DMS53 treated with DMSO at 0.1 percent for 48 hours (cell line): ENCODE data around the gene ARHGEF26.
"Not testable (repeated sequence)": the region's sequence is repeated elsewhere in the genome, so short reads cannot be mapped to it uniquely, and the experiment has no call there.

Experiments used
- DNase-seq: peaks from one replicate; lab custom pipeline; 2025; ENCODE audit not compliant: unreplicated experiment; lab: John Stamatoyannopoulos, UW

The ARHGEF26 gene, protein sequence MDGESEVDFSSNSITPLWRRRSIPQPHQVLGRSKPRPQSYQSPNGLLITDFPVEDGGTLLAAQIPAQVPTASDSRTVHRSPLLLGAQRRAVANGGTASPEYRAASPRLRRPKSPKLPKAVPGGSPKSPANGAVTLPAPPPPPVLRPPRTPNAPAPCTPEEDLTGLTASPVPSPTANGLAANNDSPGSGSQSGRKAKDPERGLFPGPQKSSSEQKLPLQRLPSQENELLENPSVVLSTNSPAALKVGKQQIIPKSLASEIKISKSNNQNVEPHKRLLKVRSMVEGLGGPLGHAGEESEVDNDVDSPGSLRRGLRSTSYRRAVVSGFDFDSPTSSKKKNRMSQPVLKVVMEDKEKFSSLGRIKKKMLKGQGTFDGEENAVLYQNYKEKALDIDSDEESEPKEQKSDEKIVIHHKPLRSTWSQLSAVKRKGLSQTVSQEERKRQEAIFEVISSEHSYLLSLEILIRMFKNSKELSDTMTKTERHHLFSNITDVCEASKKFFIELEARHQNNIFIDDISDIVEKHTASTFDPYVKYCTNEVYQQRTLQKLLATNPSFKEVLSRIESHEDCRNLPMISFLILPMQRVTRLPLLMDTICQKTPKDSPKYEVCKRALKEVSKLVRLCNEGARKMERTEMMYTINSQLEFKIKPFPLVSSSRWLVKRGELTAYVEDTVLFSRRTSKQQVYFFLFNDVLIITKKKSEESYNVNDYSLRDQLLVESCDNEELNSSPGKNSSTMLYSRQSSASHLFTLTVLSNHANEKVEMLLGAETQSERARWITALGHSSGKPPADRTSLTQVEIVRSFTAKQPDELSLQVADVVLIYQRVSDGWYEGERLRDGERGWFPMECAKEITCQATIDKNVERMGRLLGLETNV

DNA sequence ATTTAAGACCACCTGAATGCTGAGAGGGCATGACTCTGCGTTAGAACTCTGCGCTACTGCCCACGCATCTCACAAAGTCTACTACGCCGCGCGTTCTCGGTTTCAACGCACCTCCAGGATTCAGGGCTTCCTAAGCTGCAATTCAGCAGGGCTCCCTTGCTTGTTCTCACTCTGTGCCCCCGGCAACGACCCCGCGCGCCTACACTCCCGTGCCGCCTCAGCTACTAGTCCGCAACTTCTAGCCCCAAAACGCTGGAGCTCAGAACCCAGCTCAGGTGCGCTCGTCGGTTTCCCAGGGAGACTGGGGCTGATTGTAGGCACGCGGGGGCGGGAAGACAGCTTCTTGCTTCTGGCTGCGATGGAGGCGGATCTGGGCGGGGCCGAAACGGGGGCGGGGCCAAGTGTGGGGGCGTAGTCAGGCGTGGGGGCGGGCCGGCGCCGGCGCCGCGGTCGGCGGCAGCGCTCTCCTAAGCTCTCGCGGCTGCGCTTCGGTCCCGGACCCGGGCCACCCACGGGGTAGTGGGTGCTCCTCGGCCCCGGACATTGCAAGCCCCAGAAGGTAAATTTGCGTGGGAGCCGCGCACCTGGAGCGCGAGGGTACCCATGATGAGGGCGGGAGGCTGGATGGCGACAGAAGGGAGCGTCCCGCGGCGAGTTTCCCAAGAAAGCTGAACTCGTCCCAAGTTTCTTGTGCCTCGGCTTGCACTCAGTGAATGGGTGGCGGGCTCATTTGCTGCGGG is at the start of gene ARHGEF26:
Gene ARHGEF26, plus strand, starts transcription at position 430 of the 740 bp plus-strand sequence. CDS start 603 bp downstream, outside the sequence.
- DNase-seq: peak; percentile 51

DNA sequence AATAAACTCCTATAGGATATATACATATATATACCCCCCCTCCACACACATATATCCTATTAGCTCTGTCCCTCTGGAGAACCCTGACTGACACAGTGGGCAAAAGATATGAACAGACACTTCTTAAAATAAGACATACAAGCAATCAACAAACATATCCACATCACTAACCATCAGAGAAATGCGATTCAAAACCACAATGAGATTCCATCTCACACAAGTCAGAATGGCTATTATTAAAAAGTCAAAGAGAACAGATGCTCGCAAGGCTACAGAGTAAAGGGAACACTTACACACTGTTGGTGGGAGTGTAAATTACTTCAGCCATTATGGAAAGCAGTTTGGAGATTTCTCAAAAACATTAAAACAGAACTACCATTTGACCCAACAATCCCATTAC is 46.2 kb upstream of the ARHGEF26 start:
- no peak for DNase-seq

DNA sequence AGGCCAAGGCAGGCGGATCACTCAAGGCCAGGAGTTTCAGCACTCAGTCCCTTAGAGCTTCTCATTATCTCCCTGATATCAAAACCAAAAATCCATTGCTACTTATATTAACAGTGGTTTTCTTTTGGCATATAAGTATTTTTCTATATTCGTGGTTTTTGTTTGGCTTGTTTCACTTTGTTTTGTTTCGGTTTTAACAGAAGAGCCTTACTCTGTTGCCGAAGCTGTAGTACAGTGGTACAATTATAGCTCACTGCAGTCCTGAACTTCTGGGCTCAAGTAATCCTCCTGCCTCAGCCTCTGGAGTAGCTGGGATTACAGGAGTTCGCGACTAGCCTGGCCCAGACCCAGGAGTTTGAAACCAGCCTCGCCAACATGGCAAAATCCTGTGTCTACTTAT is 42.5 kb upstream of the ARHGEF26 start:
- DNase-seq: no peak

DNA sequence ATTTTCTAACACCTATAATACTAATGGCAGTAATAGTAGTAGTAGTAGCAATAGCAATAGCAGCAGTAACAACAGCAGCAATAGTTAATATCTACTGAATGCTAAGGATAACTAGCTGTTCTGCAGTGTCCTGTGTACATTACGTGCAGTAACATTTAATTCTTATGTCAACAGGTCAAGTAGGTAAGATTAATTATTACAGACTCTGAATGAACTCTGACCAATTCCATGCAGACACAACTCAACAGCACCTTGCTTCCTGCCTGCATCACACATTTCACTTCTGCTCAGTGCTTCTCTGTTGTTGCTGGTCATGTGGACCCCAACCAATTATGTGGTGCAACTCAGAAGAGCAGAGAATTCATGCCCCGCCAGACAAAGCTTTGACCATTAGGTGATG is 39.9 kb upstream of the ARHGEF26 start:
- DNase-seq: peak; percentile 22

DNA sequence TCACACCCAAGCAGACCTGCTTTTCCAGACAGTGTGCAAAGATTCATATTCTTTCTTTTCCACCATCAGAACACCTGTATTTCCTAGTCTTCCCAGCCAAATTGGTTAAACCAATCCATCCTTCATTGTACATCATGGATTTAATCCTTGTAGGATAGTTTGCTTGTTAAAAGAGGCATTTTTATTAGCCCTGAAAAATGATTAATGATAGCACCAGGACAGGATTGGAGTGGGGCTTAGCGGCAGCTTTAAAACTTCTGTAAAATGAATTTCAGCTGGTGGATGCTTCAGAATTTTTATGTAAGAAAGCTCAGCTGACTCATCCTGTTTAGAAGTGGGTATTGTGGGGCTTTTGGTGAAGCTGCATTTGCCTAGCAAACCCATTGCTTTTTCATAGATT is 36.1 kb upstream of the ARHGEF26 start:
- DNase-seq: no peak

DNA sequence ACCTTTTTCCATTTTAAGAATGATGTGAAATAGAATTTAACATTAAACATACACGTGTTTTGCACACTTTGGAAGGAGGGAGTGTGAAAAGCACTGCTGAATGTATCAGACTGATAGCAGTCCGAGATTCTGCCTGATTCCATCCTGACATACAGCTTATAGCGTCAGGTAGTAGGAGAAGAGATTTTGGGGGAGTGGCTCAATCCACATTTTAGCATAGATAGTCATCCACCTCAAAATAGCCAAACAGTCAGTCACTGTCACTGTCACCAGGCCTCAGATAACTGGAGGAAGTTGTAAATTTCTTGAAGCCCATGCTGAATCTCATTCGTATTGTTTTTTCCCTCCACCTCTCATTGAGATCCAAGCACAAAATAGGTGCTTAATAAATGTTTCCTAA is 35.4 kb upstream of the ARHGEF26 start:
- DNase-seq: no peak

DNA sequence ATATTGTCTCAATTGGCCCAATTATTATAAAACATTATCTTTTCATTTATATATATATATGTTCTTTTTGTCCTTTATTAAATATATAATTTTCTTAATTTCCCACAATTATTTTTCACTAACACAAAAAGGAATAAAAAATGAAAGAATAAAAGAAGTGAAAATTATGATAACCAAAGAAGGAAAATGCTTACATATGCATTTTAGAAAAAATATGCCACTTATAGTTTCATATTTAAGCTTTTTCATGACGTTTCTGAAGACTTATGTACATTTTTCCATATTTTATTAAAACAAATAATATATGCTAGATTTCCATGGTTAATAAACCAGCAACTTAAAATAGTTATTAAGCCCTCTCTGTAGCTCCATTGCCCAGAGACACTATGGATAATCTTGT is 34.9 kb upstream of the ARHGEF26 start:
- DNase-seq: no peak

DNA sequence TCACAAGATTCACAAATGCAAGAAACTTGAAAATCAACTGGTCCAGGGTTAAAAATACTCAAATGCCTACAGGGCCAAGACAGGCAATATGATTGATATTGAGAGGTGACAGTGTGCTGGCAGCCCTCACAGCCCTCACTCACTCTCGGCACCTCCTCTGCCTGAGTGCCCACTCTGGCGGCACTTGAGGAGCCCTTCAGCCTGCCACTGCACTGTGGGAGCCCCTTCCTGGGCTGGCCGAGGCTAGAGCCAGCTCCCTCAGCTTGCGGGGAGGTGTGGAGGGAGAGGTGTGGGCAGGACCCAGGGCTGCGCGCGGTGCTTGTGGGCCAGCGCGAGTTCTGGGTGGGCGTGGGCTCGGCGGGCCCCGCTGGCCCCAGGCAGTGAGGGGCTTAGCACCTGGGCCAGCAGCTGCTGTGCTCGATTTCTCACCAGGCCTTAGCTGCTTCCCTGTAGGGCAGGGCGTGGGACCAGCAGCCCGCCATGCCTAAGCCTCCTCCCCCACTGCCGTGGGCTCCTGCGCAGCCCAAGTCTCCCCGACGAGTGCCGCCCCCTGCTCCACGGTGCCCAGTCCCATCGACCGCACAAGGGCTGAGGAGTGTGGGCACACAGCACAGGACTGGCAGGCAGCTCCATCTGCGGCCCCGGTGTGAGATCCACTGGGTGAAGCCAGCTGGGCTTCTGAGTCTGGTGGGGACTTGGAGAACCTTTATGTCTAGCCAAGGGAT is 33.3 kb upstream of the ARHGEF26 start:
- not testable (repeated sequence) for DNase-seq

DNA sequence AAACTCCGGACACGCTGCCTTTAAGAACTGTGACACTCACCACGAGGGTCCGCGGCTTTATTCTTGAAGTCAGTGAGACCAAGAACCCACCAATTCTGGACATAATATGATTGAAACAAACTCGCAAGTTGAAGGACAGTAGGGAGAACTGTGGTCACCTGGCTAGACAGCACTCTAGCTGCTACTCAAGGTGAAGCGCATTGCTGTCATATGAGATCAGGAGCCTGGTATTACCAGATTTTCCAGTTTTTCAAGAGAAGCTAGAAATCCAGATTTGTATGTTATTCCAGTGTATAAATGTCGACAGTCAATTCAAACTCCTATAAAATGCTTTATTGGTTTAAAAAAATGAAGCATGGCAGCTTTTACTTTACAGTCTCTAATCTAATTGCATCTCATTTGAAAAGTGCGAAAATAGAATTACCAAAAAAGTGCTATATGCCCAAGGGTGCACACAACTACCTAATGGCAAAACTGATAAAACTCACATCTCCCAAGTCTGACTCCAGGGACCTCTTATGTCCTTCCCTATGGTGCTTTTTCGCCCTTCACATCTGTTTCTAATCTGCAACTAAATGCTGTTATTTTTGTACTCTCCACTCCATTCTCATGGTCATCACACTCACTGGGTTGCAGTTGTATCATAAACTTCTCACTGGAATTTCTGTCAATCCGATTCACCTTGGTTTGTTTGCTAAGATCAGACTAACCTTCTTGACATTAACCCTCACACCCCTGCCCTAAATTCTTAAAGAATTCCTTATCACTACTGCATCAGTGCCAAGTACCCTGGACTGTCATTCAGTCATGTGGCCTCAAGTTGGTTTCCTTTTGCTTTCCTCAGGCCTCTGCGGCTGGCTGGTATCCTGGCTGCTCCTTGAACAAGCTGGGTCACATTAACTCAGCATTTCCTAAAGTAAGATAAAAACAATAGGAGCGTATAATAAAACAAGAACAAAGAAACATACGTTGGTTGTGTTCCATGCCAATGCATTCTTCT is 31.5 kb upstream of the ARHGEF26 start:
- peak; percentile 70 for DNase-seq

DNA sequence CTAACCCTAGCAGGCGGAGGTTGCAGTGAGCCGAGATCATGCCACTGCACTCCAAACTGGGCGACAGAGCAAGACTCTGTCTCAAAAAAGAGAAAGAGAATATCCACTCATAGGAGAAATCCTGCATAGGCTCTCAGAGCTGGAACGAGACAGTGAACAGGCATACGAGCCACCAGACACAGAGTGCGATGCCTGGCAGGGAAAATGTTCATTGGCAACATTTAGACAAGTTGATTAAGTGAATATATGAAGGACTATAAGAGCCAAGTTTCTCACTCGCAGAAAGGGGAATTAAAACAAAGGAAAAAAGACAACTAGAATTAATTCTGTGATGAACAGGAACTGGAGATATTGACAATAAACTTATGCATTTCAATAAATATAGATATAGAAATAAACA is 27.1 kb upstream of the ARHGEF26 start:
- DNase-seq: no peak

DNA sequence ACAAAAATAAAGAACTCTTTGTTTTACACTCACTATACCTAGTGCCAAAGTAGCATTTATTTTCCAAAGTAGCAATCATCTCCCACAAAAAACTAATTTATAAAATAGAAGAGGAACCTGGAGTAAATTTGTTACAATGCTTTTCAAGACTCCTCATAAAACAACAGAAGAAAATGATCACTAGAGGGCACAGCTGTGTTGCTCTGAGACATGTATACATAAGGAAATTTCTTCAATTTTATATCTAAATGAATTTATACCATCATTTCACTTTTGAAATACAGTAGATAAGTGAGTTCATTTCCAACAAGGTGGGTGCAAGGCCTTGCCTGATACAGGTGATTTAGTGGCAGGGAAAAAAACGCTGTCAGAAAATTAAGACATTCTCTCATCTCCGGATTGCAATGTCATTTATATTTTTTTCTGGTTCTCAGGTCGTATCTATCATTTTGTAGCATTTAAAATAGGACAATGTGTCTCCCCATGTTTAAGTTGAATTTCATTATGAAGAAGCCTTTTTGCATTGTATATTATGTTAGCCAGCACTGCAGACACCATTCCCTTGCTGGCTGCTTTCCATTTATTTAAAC is 25.3 kb upstream of the ARHGEF26 start:
- DNase-seq: peak; percentile 4

DNA sequence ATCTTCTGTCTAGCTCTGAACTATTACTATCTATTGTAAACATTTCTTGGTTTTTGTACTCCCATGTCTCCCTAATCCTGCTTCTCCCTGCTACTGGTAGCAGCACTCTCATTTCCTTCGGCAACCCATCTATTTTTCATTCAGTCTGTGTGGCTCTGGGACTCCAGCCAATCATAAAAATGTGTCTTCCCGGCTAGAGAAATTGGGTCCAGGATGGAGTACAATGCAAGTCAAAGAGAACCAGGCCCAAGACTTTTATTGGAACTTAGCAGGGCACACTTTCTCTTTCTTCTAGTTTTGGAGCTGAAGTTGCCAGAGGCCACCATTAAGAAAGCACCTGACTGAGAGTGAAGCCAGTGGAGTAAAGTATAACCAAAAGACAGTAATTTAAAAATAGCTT is 22.8 kb upstream of the ARHGEF26 start:
- DNase-seq: no peak

DNA sequence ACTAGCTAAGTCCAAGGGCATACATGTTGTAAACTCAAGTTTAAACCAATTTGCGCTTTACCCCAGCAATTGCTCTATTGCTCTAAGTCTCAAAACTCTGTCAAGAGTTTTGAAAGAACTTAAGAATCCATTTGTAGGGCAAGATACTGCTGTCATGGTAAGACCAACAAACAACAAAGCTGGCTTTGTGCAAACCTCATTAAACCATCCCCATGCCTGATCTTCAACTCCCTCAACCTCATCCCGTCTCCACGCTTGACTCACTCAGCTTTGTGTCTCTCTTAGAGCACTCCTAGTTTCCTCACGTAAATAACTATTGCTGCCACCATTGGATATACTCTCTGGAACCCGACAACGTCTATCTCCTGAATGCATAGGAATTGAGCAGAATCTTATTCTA is 20.6 kb upstream of the ARHGEF26 start:
- no peak for DNase-seq

DNA sequence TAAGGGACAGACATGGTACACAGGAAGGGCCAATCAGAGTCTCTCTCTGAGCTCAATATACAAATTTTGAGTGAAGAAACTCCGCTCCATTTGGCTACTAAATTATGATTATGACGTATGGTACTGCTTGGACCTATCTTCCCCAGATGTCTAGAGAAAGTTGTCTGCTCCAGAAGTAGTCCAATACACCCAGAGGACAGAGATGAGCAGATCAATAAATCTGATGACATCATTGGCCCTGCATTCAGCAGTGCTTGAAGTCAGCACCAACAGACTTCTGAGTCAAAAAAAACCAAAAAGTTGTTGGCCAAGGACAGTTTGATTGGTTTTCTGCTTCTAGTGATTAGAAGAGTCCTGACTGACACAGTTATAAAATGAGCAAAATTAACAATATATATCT is 19.9 kb upstream of the ARHGEF26 start:
- no peak for DNase-seq

DNA sequence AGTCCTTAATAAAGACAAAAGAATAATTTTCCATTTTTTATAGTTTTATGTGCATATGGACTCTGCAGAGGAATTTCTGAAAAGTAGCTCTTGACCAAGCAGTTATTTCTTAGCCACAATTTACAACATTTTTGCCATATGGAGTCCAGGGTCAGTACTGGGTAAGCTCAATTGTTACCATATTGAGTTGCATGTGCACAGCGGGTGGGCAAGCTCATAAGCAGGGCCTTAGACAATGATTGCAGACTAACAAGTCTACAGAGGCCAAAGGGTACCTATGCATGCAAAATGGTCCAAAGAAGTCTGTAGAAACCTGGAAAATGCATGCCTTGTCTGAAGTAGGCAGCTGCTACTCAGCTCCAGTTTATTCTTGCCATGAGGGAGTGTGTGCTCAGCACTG is 19.0 kb upstream of the ARHGEF26 start:
- DNase-seq: no peak

DNA sequence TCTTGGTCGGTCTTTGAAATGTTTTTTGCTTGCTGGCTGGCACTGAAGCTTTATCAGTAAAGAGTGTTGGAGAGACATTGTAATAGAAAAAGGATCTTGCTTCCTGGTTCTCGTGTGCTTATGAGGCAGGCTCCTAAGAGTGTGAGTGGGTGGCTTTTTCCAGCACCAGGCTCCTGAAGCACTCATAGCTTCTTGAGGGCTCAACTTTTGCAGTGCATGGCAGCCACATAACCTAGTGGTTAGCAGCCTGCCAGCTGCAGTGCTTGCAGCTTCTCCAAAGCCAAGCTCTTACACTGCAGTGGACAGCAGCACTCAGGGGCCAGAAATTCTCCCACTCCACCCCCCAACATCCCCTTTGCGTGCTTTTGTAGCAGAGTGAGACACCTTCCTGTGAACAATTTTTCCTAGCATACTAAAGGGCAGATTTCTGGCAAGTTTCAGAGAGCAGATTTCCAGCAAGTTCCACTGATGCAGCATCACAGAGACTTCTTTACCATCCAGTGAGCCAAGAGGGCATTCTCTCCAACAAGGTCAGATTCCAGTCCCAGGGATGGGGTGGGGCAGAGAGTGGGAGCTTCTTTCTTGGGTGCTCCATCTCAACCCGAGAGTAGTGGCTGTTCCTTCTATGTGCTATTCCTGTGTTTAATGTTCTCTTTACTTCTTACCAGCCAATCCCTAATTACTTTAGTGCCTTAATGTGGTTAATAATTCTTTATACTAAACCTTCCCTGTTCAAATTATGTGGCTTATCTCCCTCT is 15.8 kb upstream of the ARHGEF26 start:
- DNase-seq: no peak

DNA sequence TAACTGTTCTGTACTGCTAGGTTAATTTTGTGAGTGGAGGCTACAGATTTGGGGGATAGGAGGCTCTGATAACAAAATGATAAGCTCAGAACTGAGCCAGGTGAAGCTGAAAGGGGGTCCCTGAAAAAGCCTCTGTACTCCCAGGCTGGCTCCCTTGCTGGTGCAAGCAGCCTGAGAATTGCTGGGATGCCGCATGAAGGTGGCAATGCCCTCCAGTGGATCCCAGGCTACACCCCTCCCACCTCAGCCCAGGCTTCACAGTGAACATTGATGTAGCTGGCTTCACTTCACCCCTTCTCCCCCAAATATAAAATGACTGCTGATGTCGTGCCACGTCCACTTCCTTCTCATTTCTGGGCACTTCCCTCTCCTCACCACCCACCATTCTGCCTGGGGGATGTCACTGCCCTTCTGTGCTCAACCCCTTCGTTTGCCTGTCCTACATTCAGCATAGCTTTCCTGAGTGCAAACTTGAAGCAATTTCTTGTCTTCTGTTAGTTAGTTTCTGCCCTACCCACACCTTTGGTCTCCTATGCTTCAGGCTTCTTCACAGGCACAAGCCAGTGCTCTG is 9.7 kb upstream of the ARHGEF26 start:
- DNase-seq: no peak
